Epithelial cell of esophagus (primary cell): Measurements from ENCODE around the gene GTF3C6.
A peak's percentile ranks its signal among the peaks of the same experiment; 100 is the strongest.

Experiments used
- DNase-seq: peaks from one replicate; pipeline ENCODE4 v3.0.0; 2010; ENCODE audit warnings: low read depth
- H3K4me3 ChIP-seq: 2 replicates; pipeline ENCODE4 v1.5.1; 2011; ENCODE audit warnings: mild to moderate bottlenecking, low read length, control low read depth
- TF ChIP-seq, protein P1 (sequence below): IDR thresholded peaks from 2 replicates; pipeline ENCODE4 v1.5.1; 2011; ENCODE audit warnings: low read depth, mild to moderate bottlenecking, low read length, control low read depth, inconsistent platforms; ENCODE audit not compliant: insufficient read depth; ENCODE audit errors: missing control alignments

The GTF3C6 gene, protein sequence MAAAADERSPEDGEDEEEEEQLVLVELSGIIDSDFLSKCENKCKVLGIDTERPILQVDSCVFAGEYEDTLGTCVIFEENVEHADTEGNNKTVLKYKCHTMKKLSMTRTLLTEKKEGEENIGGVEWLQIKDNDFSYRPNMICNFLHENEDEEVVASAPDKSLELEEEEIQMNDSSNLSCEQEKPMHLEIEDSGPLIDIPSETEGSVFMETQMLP

GRCh38 chr6:110958329-110959192, at the start of gene GTF3C6:
Gene GTF3C6 (plus strand): TSS chr6:110958706. CDS start chr6:110958770, 64 bp downstream.
- H3K4me3 ChIP-seq = peak within 1 kb of the TSS; percentile 76
- TF ChIP-seq, protein P1, sequence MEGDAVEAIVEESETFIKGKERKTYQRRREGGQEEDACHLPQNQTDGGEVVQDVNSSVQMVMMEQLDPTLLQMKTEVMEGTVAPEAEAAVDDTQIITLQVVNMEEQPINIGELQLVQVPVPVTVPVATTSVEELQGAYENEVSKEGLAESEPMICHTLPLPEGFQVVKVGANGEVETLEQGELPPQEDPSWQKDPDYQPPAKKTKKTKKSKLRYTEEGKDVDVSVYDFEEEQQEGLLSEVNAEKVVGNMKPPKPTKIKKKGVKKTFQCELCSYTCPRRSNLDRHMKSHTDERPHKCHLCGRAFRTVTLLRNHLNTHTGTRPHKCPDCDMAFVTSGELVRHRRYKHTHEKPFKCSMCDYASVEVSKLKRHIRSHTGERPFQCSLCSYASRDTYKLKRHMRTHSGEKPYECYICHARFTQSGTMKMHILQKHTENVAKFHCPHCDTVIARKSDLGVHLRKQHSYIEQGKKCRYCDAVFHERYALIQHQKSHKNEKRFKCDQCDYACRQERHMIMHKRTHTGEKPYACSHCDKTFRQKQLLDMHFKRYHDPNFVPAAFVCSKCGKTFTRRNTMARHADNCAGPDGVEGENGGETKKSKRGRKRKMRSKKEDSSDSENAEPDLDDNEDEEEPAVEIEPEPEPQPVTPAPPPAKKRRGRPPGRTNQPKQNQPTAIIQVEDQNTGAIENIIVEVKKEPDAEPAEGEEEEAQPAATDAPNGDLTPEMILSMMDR = no peak
- DNase-seq = peak; percentile 94

DNA sequence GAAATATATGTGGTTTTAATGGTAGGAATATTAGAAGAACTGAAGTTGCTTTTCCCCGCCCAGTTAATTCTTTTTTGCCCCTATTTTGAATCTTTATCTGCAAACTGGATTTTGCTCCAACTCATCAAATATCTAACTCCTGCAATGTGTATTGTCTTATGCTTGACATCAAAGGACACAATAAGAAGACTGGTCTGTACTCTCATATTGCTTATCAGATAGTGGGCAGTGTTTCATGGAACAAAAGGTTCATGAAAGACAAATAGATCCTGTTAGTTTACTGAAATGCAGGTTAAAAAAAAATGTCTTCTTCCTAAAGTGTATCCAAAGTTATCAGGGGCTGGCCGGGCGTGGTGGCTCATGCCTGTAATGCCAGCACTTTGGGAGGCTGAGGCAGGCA, 27.7 kb upstream of the GTF3C6 start:
- TF ChIP-seq, protein P1 = no peak
- no peak for DNase-seq
- no peak overlapping the region for H3K4me3 ChIP-seq

DNA sequence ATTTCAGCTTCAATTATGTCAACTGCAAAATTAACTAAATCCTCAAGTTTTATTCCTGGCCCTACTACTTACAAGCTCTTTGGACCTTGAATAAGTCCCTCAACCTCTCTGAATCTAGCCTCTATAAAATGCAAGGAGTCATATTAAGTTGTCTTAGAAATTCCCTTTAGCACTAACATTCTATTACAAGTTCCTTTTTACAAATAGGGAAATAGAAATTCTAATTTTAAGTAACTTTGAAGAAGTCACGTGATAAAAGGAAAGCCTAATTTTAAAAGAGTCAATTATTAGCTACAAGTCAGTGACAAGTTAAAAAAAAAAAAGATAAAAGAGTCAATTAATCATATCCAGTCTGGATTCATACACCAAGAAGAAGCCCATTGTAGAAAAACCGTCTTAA, 24.6 kb upstream of the GTF3C6 start:
- no peak overlapping the region for H3K4me3 ChIP-seq
- no peak for DNase-seq
- TF ChIP-seq, protein P1 = no peak

DNA sequence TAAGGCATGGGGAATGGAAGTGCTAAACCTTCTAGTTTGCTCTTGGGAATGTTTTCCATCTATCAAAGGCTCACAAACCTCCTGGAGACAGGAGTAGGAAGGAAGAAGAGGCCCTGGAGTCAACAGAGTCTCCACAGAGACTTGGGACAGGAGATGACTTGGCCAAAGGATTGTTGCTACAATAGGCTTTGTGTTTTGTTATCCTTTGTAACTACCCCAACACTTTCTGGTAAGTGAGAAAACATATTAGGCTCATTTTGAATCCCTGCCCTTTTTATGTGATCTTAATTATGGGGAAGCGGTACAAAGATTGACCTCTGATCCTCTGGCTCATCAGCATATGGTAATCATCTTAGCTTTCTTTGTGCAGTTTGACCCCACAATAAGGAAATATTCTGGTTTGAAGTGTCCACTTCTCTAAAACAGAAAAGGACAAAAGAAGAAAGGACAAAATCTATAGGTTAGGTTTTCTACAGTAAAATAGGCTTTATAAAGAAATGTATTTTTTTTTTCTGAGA, 24.1 kb upstream of the GTF3C6 start:
- no peak overlapping the region for H3K4me3 ChIP-seq
- DNase-seq = no peak
- TF ChIP-seq, protein P1 = no peak

DNA sequence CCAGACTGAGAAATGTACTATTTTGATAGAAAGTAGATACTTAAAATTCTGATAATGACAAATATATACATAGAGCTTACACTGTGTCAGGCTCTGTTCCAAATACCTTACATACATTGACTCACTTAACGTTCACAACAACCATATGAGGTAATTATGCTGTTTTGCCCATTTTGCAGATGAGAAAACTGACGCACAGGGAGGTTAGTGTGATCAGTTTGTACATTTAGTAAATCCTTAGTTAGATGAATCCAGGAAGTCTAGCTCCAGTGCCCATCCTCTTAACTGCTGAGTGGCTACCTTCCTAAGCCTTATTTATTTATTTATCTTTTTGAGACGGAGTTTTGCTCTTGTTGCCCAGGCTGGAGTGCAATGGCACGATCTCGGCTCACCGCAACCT, 23.3 kb upstream of the GTF3C6 start:
- TF ChIP-seq, protein P1 = no peak
- no peak for DNase-seq

DNA sequence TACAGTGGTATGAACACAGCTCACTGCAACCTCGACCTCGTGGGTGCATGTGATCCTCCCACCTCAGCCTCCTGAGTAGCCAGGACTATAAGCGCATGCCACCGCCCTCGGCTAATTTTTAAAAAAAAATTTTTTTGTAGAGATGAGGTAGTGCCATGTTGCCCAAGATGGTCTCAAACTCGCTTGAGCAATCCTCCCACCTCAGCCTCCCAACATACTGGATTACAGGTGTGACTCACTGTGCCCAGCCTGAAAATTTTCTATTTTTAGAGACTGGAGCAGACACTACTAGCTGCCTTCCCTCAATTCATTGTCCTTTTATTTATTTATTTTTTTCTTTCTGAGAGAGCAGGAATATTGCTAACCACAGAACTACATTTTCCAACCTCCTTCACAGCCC, 20.3 kb upstream of the GTF3C6 start:
- DNase-seq = peak; percentile 73
- TF ChIP-seq, protein P1 = no peak
- H3K4me3 ChIP-seq = no peak overlapping the region

More for the DNA sequence above, 23.3 kb upstream of the GTF3C6 start:
- H3K4me3 ChIP-seq = no peak overlapping the region
